ENCODE measurements around the gene MYO9B.

DNA sequence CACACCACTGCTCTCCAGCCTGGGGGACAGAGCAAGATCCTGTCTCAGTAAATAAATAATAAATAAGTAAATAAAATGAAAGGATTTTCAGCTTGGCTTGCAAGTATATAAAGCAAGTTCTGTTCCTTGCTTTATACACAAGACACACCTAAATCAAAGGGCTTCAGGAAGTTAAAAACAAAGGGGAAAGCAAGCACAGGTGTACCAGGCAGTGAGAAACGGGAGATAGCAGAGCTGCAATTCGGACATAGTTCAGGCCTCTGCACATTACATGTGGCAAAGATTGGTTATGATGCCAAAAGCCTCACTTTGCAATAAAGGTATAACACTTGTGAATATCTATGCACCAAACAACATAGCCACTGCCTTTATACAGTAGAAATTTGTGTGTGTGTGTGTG is 47.5 kb downstream of the MYO9B start:
- TF ChIP-seq, protein P1, sequence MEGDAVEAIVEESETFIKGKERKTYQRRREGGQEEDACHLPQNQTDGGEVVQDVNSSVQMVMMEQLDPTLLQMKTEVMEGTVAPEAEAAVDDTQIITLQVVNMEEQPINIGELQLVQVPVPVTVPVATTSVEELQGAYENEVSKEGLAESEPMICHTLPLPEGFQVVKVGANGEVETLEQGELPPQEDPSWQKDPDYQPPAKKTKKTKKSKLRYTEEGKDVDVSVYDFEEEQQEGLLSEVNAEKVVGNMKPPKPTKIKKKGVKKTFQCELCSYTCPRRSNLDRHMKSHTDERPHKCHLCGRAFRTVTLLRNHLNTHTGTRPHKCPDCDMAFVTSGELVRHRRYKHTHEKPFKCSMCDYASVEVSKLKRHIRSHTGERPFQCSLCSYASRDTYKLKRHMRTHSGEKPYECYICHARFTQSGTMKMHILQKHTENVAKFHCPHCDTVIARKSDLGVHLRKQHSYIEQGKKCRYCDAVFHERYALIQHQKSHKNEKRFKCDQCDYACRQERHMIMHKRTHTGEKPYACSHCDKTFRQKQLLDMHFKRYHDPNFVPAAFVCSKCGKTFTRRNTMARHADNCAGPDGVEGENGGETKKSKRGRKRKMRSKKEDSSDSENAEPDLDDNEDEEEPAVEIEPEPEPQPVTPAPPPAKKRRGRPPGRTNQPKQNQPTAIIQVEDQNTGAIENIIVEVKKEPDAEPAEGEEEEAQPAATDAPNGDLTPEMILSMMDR (conservative IDR thresholded peaks at IDR 0.05 in 1 of 2, IDR thresholded peaks at IDR 0.05 in 1 of 2; ENCODE audit: extremely low read depth in 1 of 2, insufficient read depth in 1 of 2, low read depth in 1 of 2, low read length in 2 of 2) = no peak
- TF ChIP-seq EZH2 (IDR thresholded peaks at IDR 0.05; ENCODE audit: borderline replicate concordance, low read length) = no peak

Data from mammary epithelial cell (primary cell).